Prostate gland (tissue), 2 donors: ENCODE measurements around the gene PLA2G4A.

Experiments
- CTCF ChIP-seq, 4 experiments: fragments of 200-600 bp in 2 of 4; fragments of 450-650 bp in 2 of 4; sonication (generic) in 2 of 4; IDR thresholded peaks; 1 replicate in 3 of 4; 2 replicates in 1 of 4; pipeline ENCODE4 v1.5.1; 2016 to 2019; ENCODE audit warnings: antibody characterized with exemption in 4 of 4, mild to moderate bottlenecking in 2 of 4, moderate library complexity in 2 of 4
- POLR2AphosphoS5 ChIP-seq: sonication (generic); formaldehyde crosslinking; IDR thresholded peaks from one replicate; pipeline ENCODE4 v1.6.1; 2017; ENCODE audit warnings: antibody characterized with exemption

GRCh38 chr1:186927884-186928283 lies 99.1 kb downstream of the PLA2G4A start:
- TF ChIP-seq POLR2AphosphoS5 (no peak), CTCF (IDR thresholded peaks at IDR 0.05) (no peak)
